A549 (cell line): ENCODE results near the gene PPP1R9A.

Experiments
- CEBPB ChIP-seq, 2 experiments: fragments of >200 bp in 1 of 2; sonication (Bioruptor Twin) in 1 of 2; formaldehyde crosslinking in 1 of 2; IDR thresholded peaks; 2 replicates each; pipeline ENCODE4 v1.6.1; 2012 to 2016
- CTCF ChIP-seq: fragments of >200 bp; sonication (Bioruptor Twin); formaldehyde crosslinking; IDR thresholded peaks from 3 replicates; pipeline ENCODE4 v1.5.1; 2016
- EP300 ChIP-seq, 2 experiments: fragments of >200 bp; sonication (Bioruptor Twin); formaldehyde crosslinking; IDR thresholded peaks; 2 replicates in 1 of 2; 3 replicates in 1 of 2; pipeline ENCODE4 v1.6.1; 2016 to 2017
- HDAC2 ChIP-seq: fragments of 200-600 bp; sonication (generic); IDR thresholded peaks from 2 replicates; pipeline ENCODE4 v1.6.1; 2016
- HOXB13 ChIP-seq: fragments of 250-450 bp; sonication (Bioruptor Pico); IDR thresholded peaks from 2 replicates; pipeline ENCODE4 v1.5.0; 2020; ENCODE audit warnings: low read depth, mild to moderate bottlenecking, moderate library complexity
- KDM1A ChIP-seq: fragments of 200-600 bp; sonication (generic); IDR thresholded peaks from 2 replicates; pipeline ENCODE4 v1.6.1; 2016; ENCODE audit warnings: low read depth, mild to moderate bottlenecking
- MAZ ChIP-seq: fragments of 150-350 bp; IDR thresholded peaks from 2 replicates; pipeline ENCODE4 v1.6.1; 2014; ENCODE audit warnings: antibody characterized with exemption, low read depth, low read length, borderline replicate concordance
- MYC ChIP-seq: IDR thresholded peaks from 2 replicates; pipeline ENCODE4 v1.6.1; 2012; ENCODE audit warnings: mild to moderate bottlenecking, inconsistent platforms, low read length, improper control_type of control experiment, borderline replicate concordance
- NFE2L2 ChIP-seq: fragments of 150-350 bp; conservative IDR thresholded peaks from 2 replicates; pipeline ENCODE4 v1.6.1; 2014; ENCODE audit warnings: low read length
- POLR2A ChIP-seq: IDR thresholded peaks from 2 replicates; pipeline ENCODE4 v1.6.1; 2012; ENCODE audit warnings: mild to moderate bottlenecking, low read length
- RAD21 ChIP-seq, 2 experiments: fragments of >200 bp in 1 of 2; sonication (Bioruptor Twin) in 1 of 2; formaldehyde crosslinking in 1 of 2; IDR thresholded peaks in 1 of 2; conservative IDR thresholded peaks in 1 of 2; 2 replicates in 1 of 2; 3 replicates in 1 of 2; pipeline ENCODE4 v1.6.1; 2012 to 2018; ENCODE audit warnings: inconsistent platforms in 1 of 2
- RFX5 ChIP-seq: fragments of 450-650 bp; IDR thresholded peaks from 2 replicates; pipeline ENCODE4 v1.7.1; 2014; ENCODE audit warnings: antibody characterized with exemption, mild to moderate bottlenecking, moderate library complexity
- TF ChIP-seq, protein P1 (sequence below): fragments of 250-450 bp; sonication (Bioruptor Pico); IDR thresholded peaks from 2 replicates; pipeline ENCODE4 v1.5.0; 2021; ENCODE audit warnings: mild to moderate bottlenecking, moderate library complexity, borderline replicate concordance
- TF ChIP-seq, protein P2 (sequence below): IDR thresholded peaks from 2 replicates; pipeline ENCODE4 v1.6.1; 2012

GRCh38 chr7:95026421-95027072 is 119.2 kb downstream of the PPP1R9A start:
- TF ChIP-seq MYC (no peak), CTCF (no peak), POLR2A (no peak), CEBPB (IDR thresholded peaks at IDR 0.05) (no peak), HDAC2 (no peak), RFX5 (no peak), EP300 (IDR thresholded peaks at IDR 0.05) (no peak), MAZ (no peak), RAD21 (conservative IDR thresholded peaks at IDR 0.05 in 1 of 2, IDR thresholded peaks at IDR 0.05 in 1 of 2) (no peak), NFE2L2 (no peak), KDM1A (no peak), HOXB13 (CRISPR knock-in tag) (no peak)
- TF ChIP-seq, protein P1, sequence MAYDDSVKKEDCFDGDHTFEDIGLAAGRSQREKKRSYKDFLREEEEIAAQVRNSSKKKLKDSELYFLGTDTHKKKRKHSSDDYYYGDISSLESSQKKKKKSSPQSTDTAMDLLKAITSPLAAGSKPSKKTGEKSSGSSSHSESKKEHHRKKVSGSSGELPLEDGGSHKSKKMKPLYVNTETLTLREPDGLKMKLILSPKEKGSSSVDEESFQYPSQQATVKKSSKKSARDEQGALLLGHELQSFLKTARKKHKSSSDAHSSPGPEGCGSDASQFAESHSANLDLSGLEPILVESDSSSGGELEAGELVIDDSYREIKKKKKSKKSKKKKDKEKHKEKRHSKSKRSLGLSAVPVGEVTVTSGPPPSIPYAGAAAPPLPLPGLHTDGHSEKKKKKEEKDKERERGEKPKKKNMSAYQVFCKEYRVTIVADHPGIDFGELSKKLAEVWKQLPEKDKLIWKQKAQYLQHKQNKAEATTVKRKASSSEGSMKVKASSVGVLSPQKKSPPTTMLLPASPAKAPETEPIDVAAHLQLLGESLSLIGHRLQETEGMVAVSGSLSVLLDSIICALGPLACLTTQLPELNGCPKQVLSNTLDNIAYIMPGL (CRISPR knock-in tag): no peak
- TF ChIP-seq, protein P2, sequence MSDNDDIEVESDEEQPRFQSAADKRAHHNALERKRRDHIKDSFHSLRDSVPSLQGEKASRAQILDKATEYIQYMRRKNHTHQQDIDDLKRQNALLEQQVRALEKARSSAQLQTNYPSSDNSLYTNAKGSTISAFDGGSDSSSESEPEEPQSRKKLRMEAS: no peak
